ENCODE measurements around the gene TRIM62.

TRIM62 gene

DNA sequence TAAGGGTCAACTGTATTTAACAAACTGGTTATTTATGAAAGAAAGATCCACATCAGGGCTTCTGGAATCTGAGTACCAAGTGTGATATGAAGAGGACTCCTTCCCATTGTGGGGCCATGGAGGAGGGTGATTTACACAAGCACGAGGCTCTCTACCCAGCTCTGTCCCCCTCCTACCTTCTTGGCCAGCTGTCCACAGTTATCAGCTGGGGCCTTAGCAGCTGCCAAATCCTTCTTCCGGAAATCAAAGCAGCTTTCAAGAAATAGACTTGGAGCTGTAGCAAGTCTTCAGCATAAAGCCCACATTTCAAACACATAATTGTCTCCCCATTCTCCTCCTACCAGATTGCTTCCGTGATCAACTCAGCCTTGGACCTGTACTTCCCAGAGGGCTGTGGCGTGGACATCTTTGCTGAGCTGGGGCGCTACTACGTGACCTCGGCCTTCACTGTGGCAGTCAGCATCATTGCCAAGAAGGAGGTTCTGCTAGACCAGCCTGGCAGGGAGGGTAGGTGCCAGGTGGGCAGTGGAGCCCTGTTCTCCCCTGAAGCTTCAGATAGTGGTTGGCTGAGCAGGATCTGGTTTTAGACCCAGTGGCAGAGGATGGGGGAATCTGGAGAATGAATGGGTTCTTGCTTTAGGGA, 85.4 kb downstream of the TRIM62 start:
- DNase-seq: no peak
